OCI-M1 (cell line): ENCODE results near the gene NFKBIE.

Source experiments
- DNase-seq: peaks from one replicate; lab custom pipeline; 2025; lab: John Stamatoyannopoulos, UW

Gene NFKBIE

DNA sequence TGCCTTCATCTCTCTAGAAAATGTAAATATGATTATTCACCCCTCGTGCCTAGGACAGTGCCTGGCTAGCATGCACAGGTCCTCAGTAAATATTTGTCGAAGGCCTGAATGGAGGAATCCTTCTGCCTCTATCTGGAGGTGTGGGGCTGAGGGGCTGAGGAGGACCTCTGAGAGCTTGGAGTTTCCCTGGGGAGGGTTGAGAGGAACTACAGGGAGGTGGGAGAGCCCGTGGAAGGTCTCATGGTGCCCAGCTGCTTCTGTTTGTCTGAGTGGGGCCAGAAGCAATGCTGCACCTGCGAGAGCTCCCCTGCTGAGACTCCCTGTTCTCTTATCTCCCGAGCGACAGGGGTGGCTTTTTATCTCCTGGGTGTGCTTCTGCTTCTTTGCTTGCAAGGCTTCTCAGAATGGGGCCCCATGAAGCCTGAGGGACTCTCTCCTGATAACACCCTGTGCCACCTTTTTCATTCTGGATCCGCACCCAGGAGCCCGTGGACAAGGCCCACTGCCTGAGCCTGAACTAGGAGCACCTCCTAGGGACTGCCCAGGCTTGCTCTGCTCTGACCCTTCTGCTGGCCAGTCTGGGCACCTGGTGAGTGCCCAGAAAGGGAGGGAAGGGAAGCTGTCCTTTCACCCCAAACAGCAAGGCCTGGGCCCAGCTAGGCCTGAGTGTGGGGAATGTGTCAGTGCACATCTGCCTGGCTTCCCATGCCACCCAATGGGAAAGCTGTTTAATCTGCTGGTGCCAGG lies 39.6 kb downstream of the NFKBIE start:
- peak; percentile 90 for DNase-seq

DNA sequence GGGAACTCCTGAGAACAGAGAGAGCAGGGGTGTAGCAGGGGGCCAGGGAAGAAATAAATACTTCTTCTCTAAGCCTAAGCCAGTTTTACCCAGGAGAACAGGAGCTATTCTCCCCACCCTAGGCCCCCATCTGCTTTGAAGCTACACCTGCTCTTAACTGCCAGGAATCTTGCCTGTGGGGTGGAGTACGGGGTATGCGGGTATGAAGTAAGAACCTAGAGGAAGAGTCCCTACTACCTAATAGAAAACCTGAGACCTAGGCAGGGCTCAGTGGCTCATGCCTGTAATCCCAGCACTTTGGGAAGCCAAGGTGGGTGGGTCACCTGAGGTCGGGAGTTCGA lies 40.4 kb downstream of the NFKBIE start:
- no peak for DNase-seq

DNA sequence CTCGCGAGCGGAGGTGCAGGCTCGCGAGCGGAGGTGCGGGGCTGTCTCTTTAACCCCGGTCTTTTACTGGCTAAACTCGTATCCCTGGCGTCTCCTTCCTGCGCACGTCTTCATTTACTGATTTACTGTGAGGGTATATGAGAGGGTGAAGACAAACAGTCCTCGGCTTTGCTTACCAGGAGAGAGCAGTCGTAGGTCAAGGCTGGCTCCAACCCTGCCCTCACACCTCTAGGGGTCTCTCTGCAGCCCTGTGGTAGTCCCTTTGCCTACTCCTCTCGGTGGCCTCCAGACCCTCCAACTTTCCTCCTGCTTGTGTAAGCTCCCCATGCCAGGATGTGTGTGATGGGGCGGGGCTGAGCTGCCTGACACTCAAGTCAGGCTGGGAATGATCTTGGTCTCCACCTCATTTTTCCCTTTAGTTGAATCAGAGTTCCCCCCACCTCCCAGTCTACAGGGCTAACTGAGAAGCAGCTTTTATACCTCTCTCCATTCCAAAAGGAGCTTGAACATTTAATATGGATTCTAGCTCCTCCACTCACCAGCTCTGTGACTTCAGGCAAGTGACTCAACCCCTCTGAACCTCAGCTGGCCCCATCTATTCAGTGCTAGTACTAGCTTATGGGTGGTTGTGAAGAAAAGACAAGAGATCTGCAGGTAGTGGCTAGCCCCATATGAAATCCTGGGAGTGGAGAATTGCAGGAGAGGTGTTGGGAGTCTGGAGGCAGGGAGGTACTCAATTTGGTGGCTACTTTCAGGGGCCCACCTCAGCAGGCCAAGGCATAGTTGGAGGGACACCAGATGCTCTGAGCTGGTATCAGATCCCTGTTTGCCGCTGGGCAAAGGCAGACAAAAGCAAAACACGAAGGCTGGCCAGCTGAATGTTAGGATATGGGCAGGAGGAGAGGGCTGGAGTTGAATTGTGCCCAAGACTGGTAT lies 41.1 kb downstream of the NFKBIE start:
- peak; percentile 89 for DNase-seq

DNA sequence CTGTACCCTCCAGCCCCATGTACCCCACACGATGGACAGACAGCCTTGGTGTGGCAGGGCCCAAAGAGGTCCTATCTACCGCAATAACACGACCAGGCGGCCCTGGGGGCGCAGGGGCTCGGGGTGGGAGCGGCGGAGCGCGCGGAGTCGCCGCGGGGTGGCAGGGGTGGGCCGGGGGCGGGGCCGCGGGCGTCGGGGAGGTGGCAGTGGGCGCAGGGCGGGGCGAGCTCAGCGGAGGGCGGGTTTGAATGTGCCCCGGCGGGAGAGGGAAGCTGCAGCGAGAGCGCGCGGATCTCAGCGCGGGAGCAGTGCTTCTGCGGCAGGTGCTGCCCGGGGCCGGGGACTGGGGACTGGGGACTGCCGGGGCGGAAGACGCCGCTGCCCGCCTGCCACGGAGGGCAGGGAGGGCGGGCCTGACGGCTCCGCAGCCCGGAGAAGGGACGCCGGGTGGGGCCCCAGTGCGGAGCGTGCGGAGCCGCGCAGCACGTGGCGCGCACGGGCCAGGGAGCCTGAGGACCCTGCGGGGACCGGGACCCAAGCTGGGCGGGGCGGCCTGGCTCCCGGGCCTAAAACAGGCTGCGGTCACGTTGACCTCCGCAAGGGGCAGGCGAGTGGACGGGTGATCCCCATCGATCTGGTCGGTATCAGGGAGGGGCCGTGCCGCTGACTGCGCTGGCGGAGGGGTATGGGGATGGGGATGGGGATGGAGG lies 41.9 kb downstream of the NFKBIE start, which contains the start of gene SLC29A1:
SLC29A1 (plus strand) TSS at position 277 of the 710 bp plus-strand sequence. CDS start 3,719 bp downstream, outside the sequence.
- peak; percentile 89 for DNase-seq

DNA sequence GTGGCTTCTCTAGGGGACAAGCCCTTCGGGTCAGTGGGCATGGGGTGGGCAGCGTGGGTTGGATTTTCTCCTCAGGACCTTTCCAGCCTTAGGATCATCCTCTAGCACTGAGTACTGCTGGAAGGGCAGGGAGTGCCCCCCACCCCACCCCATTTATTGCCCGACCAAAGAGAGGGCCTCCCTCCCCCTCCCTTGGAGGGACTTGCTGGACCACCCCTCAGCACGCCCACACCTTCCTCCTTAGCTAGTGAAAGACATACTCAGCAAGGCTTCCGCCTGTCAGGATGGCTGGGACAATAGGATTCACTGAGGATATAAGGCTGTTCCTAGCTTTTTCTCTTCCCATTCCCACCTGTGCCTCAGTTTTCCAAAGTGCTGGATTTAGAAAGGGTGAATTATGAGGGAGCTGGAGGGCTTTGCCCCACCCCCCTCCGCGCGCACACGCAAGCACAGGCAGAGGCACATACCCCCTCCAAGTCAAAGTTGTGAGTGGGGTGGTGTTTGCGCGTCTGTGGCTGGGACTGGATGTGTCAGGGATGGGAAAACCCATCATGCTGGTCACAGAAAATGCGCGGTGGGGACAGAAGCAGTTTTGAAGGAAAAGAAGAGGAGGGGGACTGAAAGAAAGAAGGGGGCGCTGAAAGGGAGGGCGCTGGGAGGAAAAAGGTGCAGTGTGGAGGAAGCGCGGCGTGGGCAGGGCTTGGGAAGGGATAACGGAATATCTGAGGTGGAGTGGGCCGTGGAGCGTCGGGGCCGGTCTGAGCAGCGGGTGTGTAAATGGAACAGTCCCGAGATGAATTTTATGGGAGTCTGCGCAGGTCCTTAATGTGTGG lies 42.6 kb downstream of the NFKBIE start:
- no peak for DNase-seq

DNA sequence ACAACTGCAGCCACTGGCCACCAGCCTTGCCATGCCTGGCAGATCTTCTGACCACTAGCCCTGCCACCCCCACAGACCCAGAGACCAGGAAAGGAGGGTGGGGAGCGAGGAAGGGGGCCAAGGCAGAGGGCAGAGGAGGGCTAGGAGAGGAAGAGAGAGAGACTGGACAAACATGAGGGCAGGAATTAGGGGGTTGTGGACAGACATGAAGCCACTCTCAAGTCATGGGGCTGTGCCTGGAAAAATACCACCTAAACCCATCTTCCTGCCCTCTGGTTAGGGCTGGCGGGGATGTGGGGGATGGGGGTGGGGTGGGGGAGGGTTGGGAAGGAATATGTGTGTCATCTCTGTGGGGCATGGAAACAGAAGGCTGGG lies 43.4 kb downstream of the NFKBIE start:
- no peak for DNase-seq

DNA sequence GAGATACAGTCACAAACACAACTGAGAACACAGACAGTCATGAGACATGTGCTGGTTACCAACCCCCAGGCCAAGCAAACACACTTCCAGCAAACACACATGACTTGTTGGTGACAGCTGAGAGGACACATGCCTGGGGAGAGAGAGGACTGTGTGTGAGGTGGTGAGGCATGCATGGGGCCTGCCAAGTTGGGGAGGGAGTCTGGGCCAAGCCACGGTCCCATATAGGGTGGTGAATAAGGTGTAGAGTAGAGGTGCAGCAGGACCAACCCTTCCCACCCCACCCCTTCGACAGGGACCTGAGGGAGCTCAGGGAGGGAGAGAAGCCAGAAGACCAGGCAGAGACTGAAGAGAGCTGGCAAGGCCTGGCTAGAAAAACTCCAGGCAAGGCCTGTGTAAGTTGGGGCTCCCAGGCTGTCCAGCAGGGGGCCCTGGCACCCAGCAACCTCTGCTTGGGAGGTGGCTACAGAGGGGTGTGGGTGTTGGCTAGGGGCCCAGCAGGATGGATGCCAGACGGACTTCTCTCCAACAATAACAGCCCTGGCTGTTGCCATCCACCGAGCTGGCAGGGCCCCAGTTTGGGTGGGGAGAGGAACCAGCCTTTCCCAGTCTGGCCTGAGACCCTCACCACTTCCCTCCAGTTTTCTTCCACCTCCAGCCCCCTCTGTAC lies 43.9 kb downstream of the NFKBIE start:
- DNase-seq = peak; percentile 93

DNA sequence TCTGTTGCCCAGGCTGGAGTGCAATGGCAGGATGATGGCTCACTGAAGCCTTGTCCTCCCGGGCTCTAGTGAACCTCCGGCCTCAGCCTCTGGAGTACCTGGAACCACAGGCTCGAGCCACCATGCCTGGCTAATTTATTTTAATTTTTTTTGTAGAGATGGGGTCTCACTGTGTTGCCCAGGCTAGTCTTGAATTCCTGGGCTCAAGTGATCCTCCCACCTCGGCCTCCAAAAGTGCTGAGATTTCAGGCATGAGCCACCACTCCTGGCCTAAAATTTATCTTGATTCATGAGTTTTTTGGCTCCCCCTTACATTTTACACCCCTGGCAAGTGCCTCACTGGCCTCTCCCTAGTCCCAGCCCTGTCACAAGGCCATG lies 44.4 kb downstream of the NFKBIE start:
- DNase-seq = no peak

DNA sequence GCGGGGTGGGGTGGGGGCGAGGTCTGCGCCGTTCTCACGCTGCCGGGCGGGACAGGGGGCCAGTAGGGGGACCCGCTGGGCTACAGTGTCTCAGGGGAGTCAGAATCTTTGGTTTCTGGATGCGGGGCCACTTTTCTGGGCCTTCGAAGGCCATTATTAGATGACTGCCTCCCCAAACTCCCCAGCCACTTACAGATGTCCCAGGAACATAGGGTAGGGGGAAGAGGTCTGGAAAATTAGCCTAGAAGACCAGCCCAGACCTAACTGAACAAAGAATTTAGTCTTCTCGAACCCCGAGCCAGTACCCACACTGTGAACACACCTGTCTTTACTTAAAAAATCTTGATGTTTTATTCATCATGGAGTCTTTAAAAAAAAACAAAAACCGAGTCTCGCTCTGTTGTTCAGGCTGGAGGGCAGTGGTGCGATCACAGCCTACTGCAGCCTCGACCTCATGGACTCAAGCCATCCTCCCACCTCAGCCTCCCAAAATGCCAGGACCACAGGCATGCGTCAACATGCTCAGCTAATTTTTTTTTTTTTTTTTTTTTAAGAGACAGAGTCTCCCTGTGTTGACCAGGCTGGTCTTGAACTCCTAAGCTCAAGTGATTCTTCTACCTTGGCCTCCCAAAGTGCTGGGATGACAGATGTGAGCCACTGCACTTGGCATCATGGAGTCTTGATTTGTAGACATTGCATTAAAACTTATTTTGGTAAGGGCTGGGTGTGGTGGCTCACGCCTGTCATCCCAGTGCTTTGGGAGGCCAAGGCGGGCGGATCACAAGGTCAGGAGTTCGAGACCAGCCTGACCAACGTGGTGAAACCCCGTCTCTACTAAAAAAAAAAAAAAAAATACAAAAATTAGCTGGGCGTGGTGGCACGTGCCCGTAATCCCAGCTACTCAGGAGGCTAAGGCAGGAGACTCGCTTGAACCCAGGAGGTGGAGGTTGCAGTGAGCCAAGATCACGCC lies 45.3 kb downstream of the NFKBIE start:
- DNase-seq = no peak

DNA sequence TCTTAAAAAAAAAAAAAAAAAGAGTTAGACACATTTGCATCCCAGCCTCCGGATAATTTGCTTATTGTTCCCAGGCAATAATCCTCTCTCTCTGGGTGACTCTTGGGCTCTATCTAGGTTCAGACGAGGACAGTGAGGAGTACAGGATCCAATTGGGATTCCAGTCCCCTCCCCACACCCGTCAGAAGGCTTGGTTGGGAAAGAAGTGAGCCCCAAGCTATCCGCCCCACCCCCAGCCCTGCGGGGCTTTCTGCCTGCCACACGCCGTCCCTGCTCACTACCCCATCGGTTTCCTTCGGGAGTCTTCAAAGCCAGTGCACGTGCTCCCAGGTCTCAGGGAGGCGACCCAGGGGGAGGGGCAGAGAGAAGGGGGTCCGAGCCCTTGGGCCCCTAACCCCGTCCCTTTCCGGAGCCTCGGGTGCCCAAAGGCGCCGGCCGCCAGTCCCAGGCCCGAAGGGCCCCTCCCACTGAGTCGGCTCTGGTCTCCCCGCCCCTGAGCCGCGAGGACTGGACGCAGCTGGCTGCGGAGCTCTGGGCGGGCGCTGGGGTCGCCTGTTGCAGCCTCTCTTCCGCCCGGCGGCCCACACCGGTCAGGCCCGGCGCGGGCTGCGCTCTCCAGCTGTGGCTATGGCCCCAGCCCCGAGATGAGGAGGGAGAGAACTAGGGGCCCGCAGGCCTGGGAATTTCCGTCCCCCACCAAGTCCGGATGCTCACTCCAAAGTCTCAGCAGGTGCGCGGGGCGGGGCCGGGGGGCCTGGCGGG lies 46.1 kb downstream of the NFKBIE start:
- peak; percentile 88 for DNase-seq

DNA sequence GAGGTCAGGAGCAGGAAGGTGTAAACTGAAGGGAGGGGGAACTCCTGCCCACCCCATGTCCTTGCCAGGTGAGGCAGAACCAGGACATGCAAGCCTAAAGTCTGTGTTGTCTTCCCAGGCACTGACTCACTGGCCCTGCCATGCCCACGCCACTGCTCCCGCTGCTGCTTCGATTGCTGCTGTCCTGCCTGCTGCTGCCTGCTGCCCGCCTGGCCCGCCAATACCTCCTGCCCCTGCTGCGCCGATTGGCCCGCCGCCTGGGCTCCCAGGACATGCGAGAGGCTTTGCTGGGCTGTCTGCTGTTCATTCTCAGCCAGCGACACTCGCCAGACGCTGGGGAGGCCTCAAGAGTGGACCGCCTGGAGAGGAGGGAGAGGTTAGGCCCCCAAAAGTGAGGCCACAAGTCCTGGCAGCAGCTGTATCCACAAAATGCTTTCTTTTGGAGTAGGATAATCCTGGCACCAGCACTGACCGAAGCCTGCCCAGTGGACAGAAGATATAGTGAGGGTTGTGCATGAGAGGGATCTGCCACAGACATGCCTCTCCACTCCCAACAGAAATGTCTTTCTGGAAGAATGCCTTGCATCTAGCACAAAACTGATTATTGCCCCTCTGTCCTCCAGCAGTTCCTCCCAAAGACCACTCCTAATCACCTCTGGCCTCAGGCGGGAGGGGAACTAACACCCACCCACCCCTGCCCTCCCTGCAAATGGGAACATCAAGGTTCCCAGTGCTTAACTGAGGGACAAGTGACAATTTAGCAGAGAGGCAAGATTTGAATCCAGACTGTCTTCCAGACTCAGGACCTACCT lies 47.8 kb downstream of the NFKBIE start:
- DNase-seq = no peak

DNA sequence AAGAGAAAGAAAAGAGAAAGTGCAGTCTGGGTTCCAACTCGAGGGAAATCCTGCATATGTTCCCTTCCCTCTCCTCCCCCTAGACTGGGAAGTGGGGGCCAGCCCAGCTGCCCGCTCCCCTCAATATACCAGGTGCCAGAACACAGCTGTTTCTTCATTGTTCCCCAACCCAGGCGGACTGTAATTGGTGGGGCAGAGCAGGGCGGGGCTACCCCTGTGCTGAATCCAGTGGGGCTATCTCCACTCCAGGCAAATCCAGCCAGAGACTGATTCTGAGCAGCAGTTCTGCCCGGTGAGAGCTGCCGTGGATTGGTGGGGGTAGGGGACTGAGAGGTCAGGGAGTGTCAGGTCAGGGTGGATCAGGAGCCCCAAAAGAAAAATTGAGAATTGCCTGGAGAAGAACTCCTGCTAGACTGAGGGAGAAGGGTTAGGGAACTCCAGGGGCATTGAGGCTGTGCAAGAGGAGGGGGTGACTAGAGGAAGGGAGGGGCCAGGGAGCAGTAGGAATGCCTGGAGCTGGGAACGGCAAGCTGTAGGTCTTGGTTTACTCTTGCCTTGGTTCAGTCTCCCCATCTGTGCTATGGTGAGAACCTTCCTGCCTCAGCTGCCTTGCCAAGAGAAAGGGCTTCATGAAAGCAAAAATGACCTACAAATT lies 48.5 kb downstream of the NFKBIE start, which contains the start of gene MYMX:
MYMX (plus strand) TSS at position 250 of the 655 bp plus-strand sequence. CDS start 546 bp downstream, outside the sequence.
- DNase-seq = peak; percentile 23

DNA sequence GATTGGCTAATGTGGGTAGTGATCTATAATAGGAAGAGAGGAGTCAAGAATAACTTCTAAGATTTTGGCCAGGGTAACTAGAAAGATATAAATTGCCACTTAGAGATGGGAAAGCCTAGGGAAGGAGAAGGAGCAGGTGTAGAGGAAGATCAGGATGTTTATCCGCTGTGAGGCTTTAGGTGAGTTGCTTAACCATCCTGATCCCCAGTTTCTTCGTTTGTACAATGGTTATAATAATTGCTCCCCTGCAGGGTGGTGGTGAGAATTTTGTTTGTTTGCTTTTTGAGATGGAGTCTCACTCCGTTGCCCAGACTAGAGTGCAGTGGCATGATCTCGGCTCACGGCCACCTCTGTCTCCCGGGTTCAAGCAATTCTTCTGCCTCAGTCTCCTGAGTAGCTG lies 51.0 kb downstream of the NFKBIE start:
- DNase-seq = no peak

DNA sequence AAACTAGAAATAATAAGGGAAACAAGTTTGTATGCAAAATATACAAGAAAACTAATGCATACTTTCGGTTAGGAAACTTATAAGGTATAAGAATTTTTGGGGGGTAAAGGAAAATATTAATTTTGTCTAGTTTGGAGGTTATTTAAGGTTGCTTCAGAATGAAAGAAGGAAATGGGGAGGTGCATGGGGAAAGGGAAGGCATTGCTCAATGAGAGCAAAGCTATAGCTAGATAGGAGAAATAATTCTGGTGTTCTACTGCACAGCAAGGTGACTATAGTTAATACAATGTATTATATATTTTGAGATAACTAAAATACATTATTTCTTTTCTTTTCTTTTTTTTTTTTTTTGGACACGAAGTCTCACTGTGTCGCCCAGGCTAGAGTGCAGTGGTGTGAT lies 54.1 kb downstream of the NFKBIE start:
- DNase-seq = no peak
